Prostate gland (tissue), 2 donors: ENCODE measurements around the gene COL6A1.

Source experiments
- CTCF ChIP-seq, 4 experiments: fragments of 200-600 bp in 2 of 4; fragments of 450-650 bp in 2 of 4; sonication (generic) in 2 of 4; IDR thresholded peaks; 1 replicate in 3 of 4; 2 replicates in 1 of 4; pipeline ENCODE4 v1.5.1; 2016 to 2019; ENCODE audit warnings: antibody characterized with exemption in 4 of 4, mild to moderate bottlenecking in 2 of 4, moderate library complexity in 2 of 4
- POLR2A ChIP-seq: fragments of 450-650 bp; IDR thresholded peaks from one replicate; pipeline ENCODE4 v1.6.1; 2016; ENCODE audit warnings: antibody characterized with exemption, mild to moderate bottlenecking

DNA sequence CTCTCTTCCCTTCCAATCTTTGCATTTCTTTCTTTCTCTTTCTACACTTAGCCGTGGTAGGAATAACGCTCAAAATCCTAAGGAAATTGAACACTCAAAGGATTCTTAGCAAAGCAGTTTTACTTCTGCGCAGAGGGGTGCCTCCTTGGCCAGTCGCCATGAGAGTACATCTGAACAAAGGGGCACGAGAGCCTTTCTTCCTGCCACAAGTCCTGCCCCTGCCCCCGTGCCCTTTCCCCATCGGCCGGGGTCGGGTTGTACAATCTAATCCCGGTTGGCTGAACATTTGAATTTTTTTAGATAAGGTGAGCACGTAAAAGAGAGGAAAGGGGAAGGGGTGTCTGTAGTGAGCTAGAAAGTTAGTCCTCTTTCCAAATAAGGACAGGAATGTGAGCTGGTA is 28.6 kb upstream of the COL6A1 start:
- TF ChIP-seq CTCF (IDR thresholded peaks at IDR 0.05), result no peak
- TF ChIP-seq POLR2A, result no peak
